HepG2 (cell line): ENCODE results near the gene IMPDH2. TPM values are rescaled to one million over a fixed set of nuclear protein-coding genes. Genes with fewer than 3 reads are reported as not detected.

Source experiments
- BATF2 ChIP-seq: sonication (generic); formaldehyde crosslinking; IDR thresholded peaks from 2 replicates; pipeline ENCODE4 v1.8.0; 2022; ENCODE audit warnings: mild to moderate bottlenecking, missing genetic modification reagents, moderate library complexity
- CC2D1A ChIP-seq: sonication (generic); formaldehyde crosslinking; IDR thresholded peaks from 2 replicates; pipeline ENCODE4 v1.8.1; 2023; ENCODE audit warnings: mild to moderate bottlenecking, missing genetic modification reagents
- ESRRA ChIP-seq: sonication (generic); formaldehyde crosslinking; IDR thresholded peaks from 2 replicates; pipeline ENCODE4 v1.5.1; 2020; ENCODE audit warnings: mild to moderate bottlenecking, low read depth, missing genetic modification reagents
- HIVEP1 ChIP-seq: sonication (generic); formaldehyde crosslinking; IDR thresholded peaks from 2 replicates; pipeline ENCODE4 v1.4.0; 2020; ENCODE audit warnings: mild to moderate bottlenecking, missing genetic modification reagents
- HNF4G ChIP-seq, 2 experiments: sonication (generic) in 1 of 2; formaldehyde crosslinking in 1 of 2; IDR thresholded peaks; 2 replicates each; pipeline versions ENCODE4 v1.4.0 to v1.6.1; 2011 to 2020; ENCODE audit warnings: borderline replicate concordance in 2 of 2, low read depth in 2 of 2, mild to moderate bottlenecking in 2 of 2, low read length in 1 of 2, missing genetic modification reagents in 1 of 2, moderate library complexity in 1 of 2
- KLF12 ChIP-seq: sonication (generic); formaldehyde crosslinking; IDR thresholded peaks from 2 replicates; pipeline ENCODE4 v1.4.0; 2020; ENCODE audit warnings: missing genetic modification reagents, borderline replicate concordance
- KLF6 ChIP-seq: IDR thresholded peaks from 2 replicates; pipeline ENCODE4 v1.8.0; 2016; ENCODE audit warnings: missing biosample characterization, missing genetic modification reagents
- MAF1 ChIP-seq: sonication (generic); formaldehyde crosslinking; IDR thresholded peaks from 2 replicates; pipeline ENCODE4 v1.5.0; 2020; ENCODE audit warnings: missing genetic modification reagents, borderline replicate concordance
- NFE2L2 ChIP-seq: fragments of 150-350 bp; IDR thresholded peaks from 2 replicates; pipeline ENCODE4 v1.6.1; 2014; ENCODE audit warnings: low read length
- NRL ChIP-seq: sonication (generic); formaldehyde crosslinking; IDR thresholded peaks from 2 replicates; pipeline ENCODE4 v1.5.0; 2020; ENCODE audit warnings: missing genetic modification reagents, mild to moderate bottlenecking, moderate library complexity, borderline replicate concordance
- SALL1 ChIP-seq: sonication (generic); formaldehyde crosslinking; IDR thresholded peaks from 2 replicates; pipeline ENCODE4 v1.8.0; 2022; ENCODE audit warnings: mild to moderate bottlenecking, missing genetic modification reagents
- STAG1 ChIP-seq: sonication (generic); formaldehyde crosslinking; IDR thresholded peaks from 2 replicates; pipeline ENCODE4 v1.4.0; 2020; ENCODE audit warnings: missing genetic modification reagents
- ZBTB2 ChIP-seq: sonication (generic); formaldehyde crosslinking; IDR thresholded peaks from 2 replicates; pipeline ENCODE4 v1.8.0; 2022; ENCODE audit warnings: low read depth, missing genetic modification reagents
- ZNF207 ChIP-seq: fragments of 450-650 bp; IDR thresholded peaks from 2 replicates; pipeline ENCODE4 v1.6.1; 2016; ENCODE audit warnings: antibody characterized with exemption, borderline replicate concordance
- ZNF335 ChIP-seq: sonication (generic); formaldehyde crosslinking; IDR thresholded peaks from 2 replicates; pipeline ENCODE4 v1.4.0; 2020; ENCODE audit warnings: missing genetic modification reagents
- ZNF354B ChIP-seq: sonication (generic); formaldehyde crosslinking; IDR thresholded peaks from 2 replicates; pipeline ENCODE4 v1.8.0; 2022; ENCODE audit warnings: mild to moderate bottlenecking, missing genetic modification reagents
- ZNF609 ChIP-seq: sonication (generic); formaldehyde crosslinking; IDR thresholded peaks from 2 replicates; pipeline ENCODE4 v1.4.0; 2020; ENCODE audit warnings: mild to moderate bottlenecking, missing genetic modification reagents, borderline replicate concordance
- ZNF720 ChIP-seq: sonication (generic); formaldehyde crosslinking; IDR thresholded peaks from 2 replicates; pipeline ENCODE4 v1.4.0; 2020; ENCODE audit warnings: missing genetic modification reagents
- ZNF776 ChIP-seq: sonication (generic); formaldehyde crosslinking; IDR thresholded peaks from 2 replicates; pipeline ENCODE4 v1.4.0; 2020; ENCODE audit warnings: mild to moderate bottlenecking, missing genetic modification reagents
- ZSCAN22 ChIP-seq: sonication (generic); formaldehyde crosslinking; IDR thresholded peaks from 2 replicates; pipeline ENCODE4 v1.4.0; 2020; ENCODE audit warnings: mild to moderate bottlenecking, missing genetic modification reagents
- polyA plus RNA-seq, 8 experiments: library from polyadenylated mRNA; depleted of rRNA in 3 of 8; stranded (reverse) in 7 of 8; unstranded in 1 of 8; fragments of >200 nt; fragmentation: Illumina TruSeq in 4 of 8; extraction: Trizol in 4 of 8; gene quantifications; 2 replicates each; pipeline versions ENCODE4 v1.2.1 to v1.2.3, GENCODE V29; 2011 to 2016; ENCODE audit warnings: low read depth in 4 of 8, missing spikeins in 1 of 8, mixed read lengths in 1 of 8; ENCODE audit not compliant: insufficient read depth in 1 of 8
- total RNA-seq, 5 experiments: library from RNA; depleted of rRNA; stranded (reverse); fragments of >200 nt; fragmentation: Illumina TruSeq; extraction: Trizol; gene quantifications; 2 replicates each; pipeline ENCODE4 v1.2.3, GENCODE V29; 2016; ENCODE audit warnings: low read depth in 1 of 5

Gene IMPDH2
- total and polyA plus RNA-seq, 2 of the 13 experiments (the other 11 are each of a cell fraction or from before 2014, with no cell fraction given), result 248 to 260 TPM

- TF ChIP-seq ZNF609 (CRISPR knock-in tag), result peak; percentile 70; the same call in 1 of the 2 replicates
- TF ChIP-seq NRL (CRISPR knock-in tag), result peak; percentile 97; the same call in 1 of the 2 replicates
- no peak for TF ChIP-seq NFE2L2
- TF ChIP-seq ZBTB2 (CRISPR knock-in tag), result no peak; the same call in 1 of the 2 replicates
- TF ChIP-seq HNF4G (IDR thresholded peaks at IDR 0.05; ENCODE audit: borderline replicate concordance, low read depth, low read length), result peak; percentile 34; the same call in 1 of the 2 replicates
- TF ChIP-seq HNF4G (CRISPR knock-in tag; IDR thresholded peaks at IDR 0.05; ENCODE audit: borderline replicate concordance, low read depth), result no peak
- peak; percentile 74; the same call in 1 of the 2 replicates for TF ChIP-seq MAF1 (CRISPR knock-in tag)
- TF ChIP-seq ZNF207, result no peak
- TF ChIP-seq BATF2 (CRISPR knock-in tag), result no peak
- TF ChIP-seq SALL1 (CRISPR knock-in tag), result peak; percentile 89
- TF ChIP-seq HIVEP1 (CRISPR knock-in tag), result peak; percentile 93
- TF ChIP-seq ZSCAN22, result no peak
- TF ChIP-seq ZNF720 (CRISPR knock-in tag), result 0 out of 2 replicates have a peak, but pooled peaks have one; percentile 54
- TF ChIP-seq ZNF354B, result 0 out of 2 replicates have a peak, but pooled peaks have one; percentile 59
- TF ChIP-seq ZNF776 (CRISPR knock-in tag), result no peak
- no peak for TF ChIP-seq ESRRA
- TF ChIP-seq KLF12 (CRISPR knock-in tag), result peak; percentile 73; the same call in 1 of the 2 replicates
- TF ChIP-seq ZNF335, result peak; percentile 71; the same call in 1 of the 2 replicates
- peak; percentile 30; the same call in 1 of the 2 replicates for TF ChIP-seq STAG1
- TF ChIP-seq KLF6, result peak; percentile 97
- no peak for TF ChIP-seq CC2D1A (CRISPR knock-in tag)
These were observed at the start of gene IMPDH2 (continued) for GRCh38 chr3:49028673-49029562.
